B cell (primary cell): Measurements from ENCODE around the gene DHDDS.

Experiments used
- CTCF ChIP-seq: fragments of 200-600 bp; IDR thresholded peaks from one replicate; pipeline ENCODE4 v1.8.0; 2022; ENCODE audit warnings: antibody characterized with exemption, mild to moderate bottlenecking
- EZH2 ChIP-seq: IDR thresholded peaks from 2 replicates; pipeline ENCODE4 v1.6.1; 2012; ENCODE audit warnings: borderline replicate concordance, low read depth, mild to moderate bottlenecking, moderate library complexity, low read length; ENCODE audit not compliant: insufficient read depth, poor library complexity, severe bottlenecking

GRCh38 chr1:26474818-26475217 is 42.7 kb downstream of the DHDDS start:
- no peak for TF ChIP-seq EZH2
- TF ChIP-seq CTCF = no peak
